Measurements from ENCODE around the gene DVL2. TPM values are rescaled to one million over a fixed set of nuclear protein-coding genes. Genes with fewer than 3 reads are reported as not detected.

Gene DVL2
- total RNA-seq, 2 experiments from 2014 or later: 52.4 to 56.6 TPM

- no peaks in the 10 kb centered on the region for H3K9me3 Mint-ChIP-seq (ENCODE audit: insufficient read depth)
- H3K4me1 Mint-ChIP-seq (ENCODE audit: low read depth): peaks cover 75% of the 10 kb centered on the region
- POLR2A ChIA-PET: interaction anchor here (1.7 kb wide), 1 partner anchor 21 kb away, joined by 7 read pairs; the partner anchor contains the start of gene PHF23
- H3K4me3 Mint-ChIP-seq: peak overlapping the region; percentile 68
- DNase-seq: no peak
- CTCF ChIA-PET: interaction anchor here (1.3 kb wide), 1 partner anchor 171 kb away, joined by 3 read pairs; no protein-coding TSS in a partner anchor
- ATAC-seq: no peak
- peak overlapping the region; percentile 66 for H3K27ac Mint-ChIP-seq
- peaks cover 19% of the 10 kb centered on the region for H3K36me3 Mint-ChIP-seq (ENCODE audit: low read depth)
- H3K27me3 Mint-ChIP-seq (ENCODE audit: low read depth): no peaks in the 10 kb centered on the region
Measured at GRCh38 chr17:7217113-7217987, 17.0 kb downstream of the DVL2 start.

GRCh38 chr17:7216242-7217112, 17.8 kb downstream of the DVL2 start:
- DNase-seq: no peak
- Mint-ChIP-seq H3K9me3 (ENCODE audit: insufficient read depth) (no peaks in the 10 kb centered on the region), H3K27ac (no peak overlapping the region), H3K4me1 (ENCODE audit: low read depth) (peaks cover 74% of the 10 kb centered on the region), H3K4me3 (peak overlapping the region; percentile 54), H3K36me3 (ENCODE audit: low read depth) (peaks cover 13% of the 10 kb centered on the region), H3K27me3 (ENCODE audit: low read depth) (peaks cover 3% of the 10 kb centered on the region)
- ChIA-PET POLR2A (no interaction called here), CTCF (no interaction called here)
- no peak for ATAC-seq

- ChIA-PET POLR2A (no interaction called here), CTCF (interaction anchor here (2.0 kb wide), 1 partner anchor 170 kb away, joined by 9 read pairs; no protein-coding TSS in a partner anchor)
- no peak for ATAC-seq
- H3K4me1 Mint-ChIP-seq (ENCODE audit: low read depth): peaks cover 67% of the 10 kb centered on the region
- H3K36me3 Mint-ChIP-seq (ENCODE audit: low read depth): peaks cover 5% of the 10 kb centered on the region
- peaks cover 6% of the 10 kb centered on the region for H3K27me3 Mint-ChIP-seq (ENCODE audit: low read depth)
- DNase-seq: no peak
- no peaks in the 10 kb centered on the region for H3K9me3 Mint-ChIP-seq (ENCODE audit: insufficient read depth)
- peak overlapping the region; percentile 35 for H3K4me3 Mint-ChIP-seq
- peak overlapping the region; percentile 25 for H3K27ac Mint-ChIP-seq
Measured at GRCh38 chr17:7215652-7216180, 18.6 kb downstream of the DVL2 start.

- H3K27me3 Mint-ChIP-seq (ENCODE audit: low read depth): peaks cover 8% of the 10 kb centered on the region
- no peaks in the 10 kb centered on the region for H3K36me3 Mint-ChIP-seq (ENCODE audit: low read depth)
- CTCF ChIA-PET: interaction anchor here (1.3 to 2.0 kb wide), 4 partner anchors 23 to 169 kb away, joined by 4 to 9 read pairs (median 6); partner anchors contain the start of gene GABARAP
- DNase-seq (no peak), ATAC-seq (no peak)
- peak overlapping the region; percentile 85 for H3K4me3 Mint-ChIP-seq
- POLR2A ChIA-PET: interaction anchor here (1.0 kb wide), 1 partner anchor 180 kb away, joined by 3 read pairs; no protein-coding TSS in a partner anchor
- H3K27ac Mint-ChIP-seq: peak overlapping the region; percentile 90
- peaks cover 62% of the 10 kb centered on the region for H3K4me1 Mint-ChIP-seq (ENCODE audit: low read depth)
- no peaks in the 10 kb centered on the region for H3K9me3 Mint-ChIP-seq (ENCODE audit: insufficient read depth)
Measured at GRCh38 chr17:7215136-7215638, 19.1 kb downstream of the DVL2 start.

- peak; percentile 99 for DNase-seq
- Mint-ChIP-seq H3K27me3 (ENCODE audit: low read depth) (peaks cover 10% of the 10 kb centered on the region), H3K36me3 (ENCODE audit: low read depth) (no peaks in the 10 kb centered on the region), H3K4me3 (peak overlapping the region; percentile 85), H3K4me1 (ENCODE audit: low read depth) (peaks cover 59% of the 10 kb centered on the region), H3K27ac (peak overlapping the region; percentile 90), H3K9me3 (ENCODE audit: insufficient read depth) (no peaks in the 10 kb centered on the region)
- ATAC-seq: peak; percentile 87
- CTCF ChIA-PET: interaction anchor here (1.1 to 2.0 kb wide), 5 partner anchors 24 to 169 kb away, joined by 3 to 9 read pairs (median 5); partner anchors contain the start of genes GABARAP and PHF23
- POLR2A ChIA-PET: interaction anchor here (0.6 to 1.0 kb wide), 3 partner anchors 96 to 180 kb away, joined by 3 to 6 read pairs (median 3); no protein-coding TSS in a partner anchor
Measured at GRCh38 chr17:7214300-7215135, 19.8 kb downstream of the DVL2 start.

- POLR2A ChIA-PET: interaction anchor here (0.6 to 1.0 kb wide), 3 partner anchors 26 to 135 kb away, joined by 3 to 6 read pairs (median 3); no protein-coding TSS in a partner anchor
- H3K9me3 Mint-ChIP-seq (ENCODE audit: insufficient read depth): no peaks in the 10 kb centered on the region
- DNase-seq: no peak
Measured at GRCh38 chr17:7213895-7214299, 20.4 kb downstream of the DVL2 start.

GRCh38 chr17:7211491-7212273, 22.6 kb downstream of the DVL2 start:
- no peak overlapping the region for H3K4me3 Mint-ChIP-seq
- ChIA-PET CTCF (no interaction called here), POLR2A (no interaction called here)
- no peak overlapping the region for H3K27ac Mint-ChIP-seq
- ATAC-seq (no peak), DNase-seq (no peak)
- no peaks in the 10 kb centered on the region for H3K36me3 Mint-ChIP-seq (ENCODE audit: low read depth)
- no peaks in the 10 kb centered on the region for H3K9me3 Mint-ChIP-seq (ENCODE audit: insufficient read depth)
- peaks cover 38% of the 10 kb centered on the region for H3K4me1 Mint-ChIP-seq (ENCODE audit: low read depth)
- peaks cover 10% of the 10 kb centered on the region for H3K27me3 Mint-ChIP-seq (ENCODE audit: low read depth)

More at GRCh38 chr17:7213895-7214299, 20.4 kb downstream of the DVL2 start:
- H3K4me3 Mint-ChIP-seq: peak overlapping the region; percentile 85
- H3K36me3 Mint-ChIP-seq (ENCODE audit: low read depth): no peaks in the 10 kb centered on the region
- peaks cover 10% of the 10 kb centered on the region for H3K27me3 Mint-ChIP-seq (ENCODE audit: low read depth)
- CTCF ChIA-PET: interaction anchor here (0.7 to 2.0 kb wide), 7 partner anchors 25 to 168 kb away, joined by 3 to 9 read pairs (median 4); partner anchors contain the start of genes GABARAP and PHF23
- ATAC-seq: peak; percentile 6
- H3K4me1 Mint-ChIP-seq (ENCODE audit: low read depth): peaks cover 53% of the 10 kb centered on the region
- H3K27ac Mint-ChIP-seq: peak overlapping the region; percentile 90

GRCh38 chr17:7208754-7209460, 25.4 kb downstream of the DVL2 start:
- no peaks in the 10 kb centered on the region for H3K9me3 Mint-ChIP-seq (ENCODE audit: insufficient read depth)
- no peak overlapping the region for H3K27ac Mint-ChIP-seq
- DNase-seq (no peak), ATAC-seq (no peak)
- ChIA-PET POLR2A (no interaction called here), CTCF (no interaction called here)
- no peak overlapping the region for H3K4me3 Mint-ChIP-seq
- H3K27me3 Mint-ChIP-seq (ENCODE audit: low read depth): peaks cover 10% of the 10 kb centered on the region
- H3K36me3 Mint-ChIP-seq (ENCODE audit: low read depth): no peaks in the 10 kb centered on the region
- H3K4me1 Mint-ChIP-seq (ENCODE audit: low read depth): peaks cover 38% of the 10 kb centered on the region

- ATAC-seq (no peak), DNase-seq (no peak)
- Mint-ChIP-seq H3K4me3 (no peak overlapping the region), H3K27me3 (ENCODE audit: low read depth) (peaks cover 10% of the 10 kb centered on the region), H3K9me3 (ENCODE audit: insufficient read depth) (no peaks in the 10 kb centered on the region), H3K27ac (no peak overlapping the region), H3K36me3 (ENCODE audit: low read depth) (no peaks in the 10 kb centered on the region), H3K4me1 (ENCODE audit: low read depth) (peaks cover 35% of the 10 kb centered on the region)
- CTCF ChIA-PET: interaction anchor here (1.0 kb wide), 1 partner anchor 163 kb away, joined by 3 read pairs; no protein-coding TSS in a partner anchor
- POLR2A ChIA-PET: no interaction called here
Measured at GRCh38 chr17:7208027-7208571, 26.2 kb downstream of the DVL2 start.

Measured in activated CD8-positive, alpha-beta T cell treated with anti-CD3 and anti-CD28 coated beads, Interleukin-2, amount 10 ng/mL, durations not matched to agents 7 days and 5 days (primary cell).